HFF-Myc (cell line): ENCODE measurements around the gene TBXAS1.

Source experiments
- DNase-seq: peaks from one replicate; pipeline ENCODE4 v3.0.0-alpha.2; 2011; ENCODE audit warnings: low read depth; ENCODE audit errors: extremely low read depth
- H3K4me3 ChIP-seq: replicated peaks from 2 replicates; pipeline ENCODE4 v1.5.1; 2011; ENCODE audit warnings: low read depth, mild to moderate bottlenecking, control low read depth, low read length
- TF ChIP-seq, protein P1 (sequence below): IDR thresholded peaks from 2 replicates; pipeline ENCODE4 v1.5.1; 2012; ENCODE audit warnings: mild to moderate bottlenecking, low read depth, low read length, control low read depth; ENCODE audit errors: missing control alignments

The TBXAS1 gene

DNA sequence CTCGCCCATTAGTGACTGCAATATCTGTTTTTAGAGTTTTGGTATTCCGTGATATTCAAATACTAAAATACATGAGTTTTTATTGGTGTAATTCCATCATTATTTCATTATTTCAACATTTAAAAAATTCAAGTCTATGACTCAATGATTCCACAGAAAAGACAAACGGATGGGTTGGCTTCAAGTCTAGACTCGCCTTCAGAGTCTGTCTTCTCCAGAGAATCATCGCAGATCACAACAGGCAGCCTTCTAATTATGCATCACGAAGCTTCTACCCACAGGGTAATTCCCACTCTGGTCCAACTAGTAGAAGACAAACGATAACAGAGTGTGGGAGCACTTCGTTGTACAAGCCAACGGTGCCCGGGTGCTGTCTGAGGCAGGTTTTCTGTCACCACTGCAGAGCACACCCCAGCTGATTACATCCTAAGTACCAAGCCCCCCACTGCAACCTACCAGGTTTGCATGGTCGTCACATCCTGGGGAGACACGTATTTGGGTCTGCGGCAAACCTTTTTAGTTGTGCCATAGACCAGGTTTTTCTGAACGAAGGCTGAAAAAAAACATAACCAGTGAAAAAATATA, 204.8 kb downstream of the TBXAS1 start:
- H3K4me3 ChIP-seq, result no peak overlapping the region
- TF ChIP-seq, protein P1, sequence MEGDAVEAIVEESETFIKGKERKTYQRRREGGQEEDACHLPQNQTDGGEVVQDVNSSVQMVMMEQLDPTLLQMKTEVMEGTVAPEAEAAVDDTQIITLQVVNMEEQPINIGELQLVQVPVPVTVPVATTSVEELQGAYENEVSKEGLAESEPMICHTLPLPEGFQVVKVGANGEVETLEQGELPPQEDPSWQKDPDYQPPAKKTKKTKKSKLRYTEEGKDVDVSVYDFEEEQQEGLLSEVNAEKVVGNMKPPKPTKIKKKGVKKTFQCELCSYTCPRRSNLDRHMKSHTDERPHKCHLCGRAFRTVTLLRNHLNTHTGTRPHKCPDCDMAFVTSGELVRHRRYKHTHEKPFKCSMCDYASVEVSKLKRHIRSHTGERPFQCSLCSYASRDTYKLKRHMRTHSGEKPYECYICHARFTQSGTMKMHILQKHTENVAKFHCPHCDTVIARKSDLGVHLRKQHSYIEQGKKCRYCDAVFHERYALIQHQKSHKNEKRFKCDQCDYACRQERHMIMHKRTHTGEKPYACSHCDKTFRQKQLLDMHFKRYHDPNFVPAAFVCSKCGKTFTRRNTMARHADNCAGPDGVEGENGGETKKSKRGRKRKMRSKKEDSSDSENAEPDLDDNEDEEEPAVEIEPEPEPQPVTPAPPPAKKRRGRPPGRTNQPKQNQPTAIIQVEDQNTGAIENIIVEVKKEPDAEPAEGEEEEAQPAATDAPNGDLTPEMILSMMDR, result no peak
- DNase-seq, result no peak

DNA sequence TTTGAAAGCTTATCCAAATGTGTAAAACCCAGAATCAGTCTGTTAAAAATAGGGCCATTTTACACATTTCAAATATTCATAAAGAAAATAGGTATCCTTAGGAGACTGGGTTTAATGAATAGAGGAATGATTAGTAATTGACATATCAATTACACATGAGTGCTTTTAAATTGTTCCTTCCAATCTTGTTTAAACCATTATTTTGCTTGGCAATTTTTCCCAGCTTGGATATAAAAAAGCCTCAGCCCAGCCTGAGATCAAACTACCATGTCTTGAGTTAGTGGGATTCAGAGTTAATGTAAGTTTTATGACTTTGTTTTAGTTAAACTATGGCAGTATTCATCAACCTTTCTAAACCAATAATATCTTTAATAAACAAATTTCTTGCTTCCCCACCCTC, 205.4 kb downstream of the TBXAS1 start:
- TF ChIP-seq, protein P1, result no peak
- DNase-seq, result no peak

DNA sequence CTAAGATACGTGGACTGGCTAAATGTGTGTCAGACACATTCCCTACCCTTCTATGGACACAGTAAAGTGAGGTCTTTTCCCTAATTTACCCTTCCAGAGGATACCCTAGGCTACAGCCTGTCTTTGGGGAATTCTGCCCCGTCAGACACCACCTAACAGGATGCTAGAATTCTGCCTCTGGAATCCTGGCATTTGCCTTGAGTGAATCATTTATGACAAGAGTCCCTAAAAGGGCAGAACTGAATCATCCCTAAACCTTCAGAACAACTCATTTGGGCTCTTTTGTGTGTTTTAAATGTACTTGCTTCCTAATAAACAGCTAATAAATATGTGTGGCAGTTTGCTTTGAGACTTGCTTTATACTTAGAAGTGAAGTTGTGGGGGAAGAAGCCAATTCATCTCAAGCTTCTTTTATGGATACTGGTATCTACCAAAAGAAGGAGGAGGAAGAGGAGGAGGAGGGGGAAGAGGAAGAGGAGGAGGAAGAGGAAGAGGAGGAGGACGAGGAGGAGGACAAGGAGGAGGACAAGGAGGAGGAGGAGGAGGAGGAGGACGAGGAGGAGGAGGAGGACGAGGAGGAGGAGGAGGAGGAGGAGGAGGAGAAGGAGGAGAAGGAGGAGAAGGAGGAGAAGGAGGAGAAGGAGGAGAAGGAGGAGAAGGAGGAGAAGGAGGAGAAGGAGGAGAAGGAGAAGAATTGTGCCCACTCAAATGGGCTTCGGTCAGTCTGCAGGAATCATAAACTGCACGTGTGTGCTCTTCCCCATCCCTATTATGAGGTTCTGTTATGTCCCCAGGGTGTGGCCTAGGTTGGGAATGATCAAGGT, 206.5 kb downstream of the TBXAS1 start:
- TF ChIP-seq, protein P1, result no peak
- no peak overlapping the region for H3K4me3 ChIP-seq
- DNase-seq, result peak; percentile 20

More for the DNA sequence above, 205.4 kb downstream of the TBXAS1 start:
- no peak overlapping the region for H3K4me3 ChIP-seq

DNA sequence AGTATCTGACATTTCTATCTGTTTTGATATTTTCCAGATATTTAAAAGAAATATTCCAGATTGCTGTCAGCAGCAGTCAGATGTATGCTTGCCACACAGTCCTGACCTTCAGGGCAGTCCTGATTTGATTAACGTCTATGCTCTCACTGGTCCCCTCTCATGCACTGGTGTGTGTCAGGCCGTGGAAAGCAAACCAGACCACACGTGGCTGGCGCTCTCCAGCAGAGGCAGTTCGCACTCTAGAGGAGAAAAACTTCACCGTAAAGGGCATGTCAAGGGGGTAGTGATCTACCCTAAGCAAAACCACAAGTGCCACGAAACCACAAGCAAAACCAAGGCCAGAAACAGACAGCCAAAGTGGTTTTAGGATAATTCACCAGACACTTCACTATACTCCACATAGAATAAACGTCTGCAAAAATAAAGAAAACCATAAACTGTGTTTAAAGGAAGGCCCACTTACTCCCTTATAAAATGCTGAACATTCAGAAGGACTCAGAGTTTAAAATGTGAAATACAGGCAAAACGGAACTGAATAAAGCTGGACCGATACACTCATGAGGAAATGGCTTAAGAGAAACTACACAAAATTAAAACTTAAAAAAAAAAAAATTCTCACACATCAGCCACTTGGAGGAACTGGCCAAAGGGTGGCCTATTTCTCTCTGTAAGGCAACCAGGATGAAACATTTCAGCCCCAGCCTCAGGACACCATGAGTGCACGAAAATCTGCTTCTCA, 207.3 kb downstream of the TBXAS1 start:
- H3K4me3 ChIP-seq, result no peak overlapping the region
- DNase-seq, result no peak

DNA sequence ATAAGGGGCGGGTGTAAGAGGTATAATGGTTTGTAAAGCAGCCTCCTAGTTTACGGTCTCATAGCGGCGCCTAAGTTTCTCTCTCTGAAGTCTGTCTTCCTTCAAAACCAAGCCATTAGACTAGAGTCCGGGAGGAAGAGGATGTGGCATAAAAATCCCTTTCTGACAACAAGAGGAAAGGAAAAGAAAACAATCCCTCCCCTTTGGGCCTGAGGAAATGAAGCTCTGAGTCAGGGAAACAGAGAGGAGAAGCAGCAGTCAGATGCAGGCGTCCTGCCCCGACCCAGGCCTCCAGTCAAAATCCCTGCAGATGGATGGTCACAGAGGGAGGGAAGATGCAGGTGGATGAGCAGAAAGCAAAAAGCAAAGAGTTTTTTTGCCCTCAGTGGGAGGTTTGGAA, 210.0 kb downstream of the TBXAS1 start:
- no peak overlapping the region for H3K4me3 ChIP-seq
- DNase-seq, result no peak
- TF ChIP-seq, protein P1, result no peak

More for the DNA sequence above, 207.3 kb downstream of the TBXAS1 start:
- TF ChIP-seq, protein P1, result no peak

DNA sequence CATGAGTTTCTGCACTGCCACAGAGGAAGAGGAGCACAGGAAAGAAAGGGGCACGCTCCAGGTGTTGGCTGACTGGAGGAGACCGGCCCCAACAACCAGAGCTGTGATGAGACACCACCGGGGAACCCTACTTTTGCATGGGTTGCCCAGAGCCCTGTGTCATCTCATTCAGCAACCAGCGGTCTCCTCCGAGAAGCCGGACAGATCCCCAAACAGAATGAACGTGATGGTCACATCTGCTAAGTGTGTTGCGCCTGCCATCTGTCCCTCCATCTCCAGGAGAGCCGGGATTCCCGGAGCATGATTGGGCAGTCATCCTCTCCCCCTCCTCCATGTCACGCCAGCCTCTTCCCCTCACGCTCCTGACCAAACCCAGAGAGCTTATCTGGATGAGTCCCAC, 210.8 kb downstream of the TBXAS1 start:
- TF ChIP-seq, protein P1, result no peak
- no peak for DNase-seq
- H3K4me3 ChIP-seq, result no peak overlapping the region
